Measurements from ENCODE around the gene WDCP. TPM values are rescaled to one million over a fixed set of nuclear protein-coding genes. Genes with fewer than 3 reads are reported as not detected.

Gene WDCP
- total RNA-seq, 1 experiment from 2014 or later, result 20.0 TPM

- Histone ChIP-seq H3K27ac (ENCODE audit: low read length) (no peak overlapping the region), H3K36me3 (ENCODE audit: control insufficient read depth, insufficient read depth, low read length) (no peaks in the 10 kb centered on the region), H3K9me3 (ENCODE audit: control insufficient read depth, insufficient read depth, low read depth, low read length) (no peaks in the 10 kb centered on the region), H3K4me1 (ENCODE audit: control insufficient read depth, insufficient read depth, low read length) (peaks cover 17% of the 10 kb centered on the region; the same call in 1 of the 2 replicates), H3K27me3 (ENCODE audit: control insufficient read depth, insufficient read depth, low read length) (no peaks in the 10 kb centered on the region), H3K4me3 (ENCODE audit: low read depth in 2 of 2, low read length in 2 of 2) (no peak overlapping the region)
- DNase-seq (ENCODE audit: low read depth, low spot score), result no peak
- POLR2A ChIA-PET, result interaction anchor here (0.5 to 0.6 kb wide), 2 partner anchors 41 to 283 kb away, joined by 3 read pairs; no protein-coding TSS in a partner anchor
- intact Hi-C loops (cut with micrococcal nuclease; ENCODE audit: unreplicated experiment) (no loop called here), in situ Hi-C loops (cut with HindIII; ENCODE audit: low pct_unique_long_range_greater_than_20kb, low sequenced_read_pairs) (no loop called here)
- TF ChIP-seq SIN3A (IDR thresholded peaks at IDR 0.05; ENCODE audit: borderline replicate concordance, insufficient read depth, low read depth, low read length) (no peak), POLR2AphosphoS5 (IDR thresholded peaks at IDR 0.05; ENCODE audit: low read depth, low read length) (no peak), TCF7L2 (IDR thresholded peaks at IDR 0.05; ENCODE audit: low read depth, low read length) (no peak), CTCF (IDR thresholded peaks at IDR 0.05) (no peak), REST (IDR thresholded peaks at IDR 0.05; ENCODE audit: insufficient read depth in 1 of 2, low read depth in 2 of 2, low read length in 1 of 2) (no peak)
- CTCF ChIA-PET, result no interaction called here
- no peak for ATAC-seq
- no TSS peak for BruUV-seq (replicated peaks)
Measured at GRCh38 chr2:24054366-24055010, 7.3 kb upstream of the WDCP start.

DNA sequence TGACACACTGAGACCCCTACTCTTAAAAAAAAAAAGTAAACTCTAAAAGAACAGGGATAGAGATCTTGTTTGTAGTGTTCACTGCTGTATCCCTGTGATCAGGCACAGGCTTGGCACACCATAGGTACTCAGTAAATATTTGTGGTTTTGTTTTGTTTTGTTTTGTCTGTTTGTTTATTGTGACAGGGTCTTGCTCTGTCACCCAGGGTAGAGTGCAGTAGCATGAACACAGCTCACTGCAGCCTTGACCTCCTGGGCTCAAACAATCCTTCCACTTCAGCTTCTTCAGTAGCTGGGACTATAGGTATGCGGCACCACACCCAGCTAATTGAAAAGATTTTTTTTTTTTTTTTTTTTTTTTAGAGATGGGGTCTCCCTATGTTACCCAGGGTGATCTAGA is 5.8 kb upstream of the WDCP start:
- H3K4me3 ChIP-seq (ENCODE audit: low read depth in 2 of 2, low read length in 2 of 2), result no peak overlapping the region
- H3K4me1 ChIP-seq (ENCODE audit: control insufficient read depth, insufficient read depth, low read length), result peaks cover 20% of the 10 kb centered on the region; the same call in 1 of the 2 replicates
- intact Hi-C loops (cut with micrococcal nuclease; ENCODE audit: unreplicated experiment), result no loop called here
- H3K9me3 ChIP-seq (ENCODE audit: control insufficient read depth, insufficient read depth, low read depth, low read length), result no peaks in the 10 kb centered on the region
- no peaks in the 10 kb centered on the region for H3K36me3 ChIP-seq (ENCODE audit: control insufficient read depth, insufficient read depth, low read length)
- BruUV-seq (replicated peaks), result no TSS peak
- DNase-seq (ENCODE audit: low read depth, low spot score) (no peak), ATAC-seq (no peak)
- H3K27ac ChIP-seq (ENCODE audit: low read length), result no peak overlapping the region
- POLR2A ChIA-PET, result no interaction called here
- CTCF ChIA-PET, result no interaction called here
- in situ Hi-C loops (cut with HindIII; ENCODE audit: low pct_unique_long_range_greater_than_20kb, low sequenced_read_pairs), result no loop called here
- no peaks in the 10 kb centered on the region for H3K27me3 ChIP-seq (ENCODE audit: control insufficient read depth, insufficient read depth, low read length)
- no peak for TF ChIP-seq CTCF (IDR thresholded peaks at IDR 0.05)
- TF ChIP-seq SIN3A (IDR thresholded peaks at IDR 0.05; ENCODE audit: borderline replicate concordance, insufficient read depth, low read depth, low read length), result no peak
- no peak for TF ChIP-seq TCF7L2 (IDR thresholded peaks at IDR 0.05; ENCODE audit: low read depth, low read length)
- no peak for TF ChIP-seq REST (IDR thresholded peaks at IDR 0.05; ENCODE audit: insufficient read depth in 1 of 2, low read depth in 2 of 2, low read length in 1 of 2)
- no peak for TF ChIP-seq POLR2AphosphoS5 (IDR thresholded peaks at IDR 0.05; ENCODE audit: low read depth, low read length)

Measured in Panc1 (cell line).